Sigmoid colon (tissue), 7 donors: ENCODE results near the gene MUC6. TPM values are rescaled to one million over a fixed set of nuclear protein-coding genes. Genes with fewer than 3 reads are reported as not detected.

Experiments
- DNase-seq: peaks from one replicate; pipeline ENCODE4 v3.0.0-alpha.2; 2019
- H3K27ac ChIP-seq, 4 donors: fragments of 200-600 bp; sonication (generic); one replicate each; pipeline ENCODE4 v1.5.1; 2016 to 2019; ENCODE audit warnings: mild to moderate bottlenecking in 1 of 4
- H3K27me3 ChIP-seq, 3 donors: fragments of 200-600 bp; sonication (generic); one replicate each; pipeline ENCODE4 v1.5.1; 2019; ENCODE audit warnings: mild to moderate bottlenecking in 1 of 3
- H3K36me3 ChIP-seq, 4 donors: fragments of 200-600 bp; sonication (generic); one replicate each; pipeline ENCODE4 v1.5.1; 2016 to 2019
- H3K4me1 ChIP-seq, 4 donors: fragments of 200-600 bp; sonication (generic); one replicate each; pipeline ENCODE4 v1.5.1; 2017 to 2019
- H3K4me3 ChIP-seq, 4 donors: fragments of 200-600 bp; sonication (generic); one replicate each; pipeline ENCODE4 v1.5.1; 2017 to 2019; ENCODE audit warnings: mild to moderate bottlenecking in 2 of 4, moderate library complexity in 1 of 4
- H3K9me3 ChIP-seq, 4 donors: fragments of 200-600 bp in 3 of 4; sonication (generic) in 3 of 4; one replicate each; pipeline versions ENCODE4 v1.5.1 to v1.6.1; 2013 to 2019
- EP300 ChIP-seq, 4 donors: sonication (generic); formaldehyde crosslinking; IDR thresholded peaks; one replicate each; pipeline ENCODE4 v1.6.1; 2017; ENCODE audit warnings: antibody characterized with exemption in 4 of 4
- POLR2A ChIP-seq, 2 donors: fragments of 450-650 bp; IDR thresholded peaks; one replicate each; pipeline ENCODE4 v1.6.1; 2016; ENCODE audit warnings: antibody characterized with exemption in 2 of 2, mild to moderate bottlenecking in 2 of 2, moderate library complexity in 2 of 2
- POLR2AphosphoS5 ChIP-seq, 4 donors: sonication (generic); formaldehyde crosslinking; IDR thresholded peaks; one replicate each; pipeline ENCODE4 v1.6.1; 2017; ENCODE audit warnings: antibody characterized with exemption in 4 of 4
- WGBS, 2 donors: extraction: QIAGEN DNeasy Blood & Tissue Kit; methylation state at CpG; one replicate each; pipeline ENCODE4 v1.1.7; 2013; 5-methylcytosine and 5-hydroxymethylcytosine counted together
- intact Hi-C: fragments of 100-400 bp; cut with DNase I; formaldehyde crosslinking; loops from one replicate; pipeline ENCODE4 v1.15.1; 2023
- polyA plus RNA-seq, 3 donors: library from polyadenylated mRNA; stranded (reverse); fragments of 200-250 nt; gene quantifications; one replicate each; pipeline ENCODE4 v1.2.3, GENCODE V29; 2013
- total RNA-seq, 4 donors: library from RNA; depleted of rRNA; stranded (reverse); fragments of >200 nt; gene quantifications; one replicate each; pipeline ENCODE4 v1.1.0, GENCODE V29; 2016
- TF ChIP-seq, protein P1 (sequence below), 4 experiments: fragments of 450-650 bp in 3 of 4; fragments of 200-600 bp in 1 of 4; IDR thresholded peaks; one replicate each; pipeline ENCODE4 v1.5.1; 2016 to 2019; ENCODE audit warnings: antibody characterized with exemption in 4 of 4, mild to moderate bottlenecking in 3 of 4, moderate library complexity in 2 of 4
- donor health status: healthy with polysubstance abuse.
- donor health status: Bipolar disorder and iron deficiency.
- donor health status: healthy.

Gene MUC6
- total and polyA plus RNA-seq, 7 donors, result under 0.01 to 0.04 TPM; not detected in 5

DNA sequence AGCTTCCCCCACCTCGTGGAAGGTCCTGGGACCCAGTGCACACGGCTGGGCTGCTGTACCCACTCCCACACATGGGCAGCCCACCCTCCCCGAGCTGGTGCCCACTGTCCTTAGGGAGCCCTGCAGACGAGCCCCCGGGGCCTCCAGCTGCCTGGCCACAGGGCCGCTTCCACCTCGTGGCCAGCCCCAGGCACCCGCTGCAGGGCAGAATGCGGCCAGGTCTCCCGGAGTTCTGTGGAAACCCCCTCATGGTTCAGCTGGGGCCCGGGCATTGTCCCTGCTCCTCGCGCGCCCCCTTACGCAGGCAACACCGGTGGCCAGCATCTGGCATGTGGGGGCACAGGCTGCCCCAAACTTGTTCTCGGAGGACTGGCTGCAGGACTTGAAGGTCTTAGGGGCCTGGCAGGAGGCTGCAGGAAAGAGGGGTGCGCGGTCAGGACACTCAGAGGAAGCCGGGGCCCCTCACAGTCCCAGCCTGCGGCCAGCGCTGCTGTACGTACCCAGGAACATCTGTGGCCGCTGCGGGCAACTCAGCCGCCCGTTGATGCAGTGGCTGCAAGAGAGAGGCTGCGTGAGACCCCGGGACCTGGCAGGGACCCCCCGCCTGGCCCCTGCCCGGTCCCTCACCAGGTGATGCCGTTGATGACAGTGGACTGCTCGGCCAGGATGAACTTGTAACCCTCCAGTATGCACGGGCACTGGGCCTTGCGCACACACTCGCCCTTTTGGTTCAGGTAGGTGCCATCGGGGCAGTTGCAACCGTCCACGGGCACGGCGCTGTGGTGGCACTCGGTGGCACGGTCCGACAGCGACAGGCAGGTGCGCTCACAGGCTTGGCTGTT, 9.7 kb downstream of the MUC6 start:
- TF ChIP-seq POLR2AphosphoS5 (IDR thresholded peaks at IDR 0.05), result no peak
- no peak for TF ChIP-seq POLR2A (IDR thresholded peaks at IDR 0.05)
- no peak for TF ChIP-seq EP300 (IDR thresholded peaks at IDR 0.05)
- TF ChIP-seq, protein P1, sequence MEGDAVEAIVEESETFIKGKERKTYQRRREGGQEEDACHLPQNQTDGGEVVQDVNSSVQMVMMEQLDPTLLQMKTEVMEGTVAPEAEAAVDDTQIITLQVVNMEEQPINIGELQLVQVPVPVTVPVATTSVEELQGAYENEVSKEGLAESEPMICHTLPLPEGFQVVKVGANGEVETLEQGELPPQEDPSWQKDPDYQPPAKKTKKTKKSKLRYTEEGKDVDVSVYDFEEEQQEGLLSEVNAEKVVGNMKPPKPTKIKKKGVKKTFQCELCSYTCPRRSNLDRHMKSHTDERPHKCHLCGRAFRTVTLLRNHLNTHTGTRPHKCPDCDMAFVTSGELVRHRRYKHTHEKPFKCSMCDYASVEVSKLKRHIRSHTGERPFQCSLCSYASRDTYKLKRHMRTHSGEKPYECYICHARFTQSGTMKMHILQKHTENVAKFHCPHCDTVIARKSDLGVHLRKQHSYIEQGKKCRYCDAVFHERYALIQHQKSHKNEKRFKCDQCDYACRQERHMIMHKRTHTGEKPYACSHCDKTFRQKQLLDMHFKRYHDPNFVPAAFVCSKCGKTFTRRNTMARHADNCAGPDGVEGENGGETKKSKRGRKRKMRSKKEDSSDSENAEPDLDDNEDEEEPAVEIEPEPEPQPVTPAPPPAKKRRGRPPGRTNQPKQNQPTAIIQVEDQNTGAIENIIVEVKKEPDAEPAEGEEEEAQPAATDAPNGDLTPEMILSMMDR (IDR thresholded peaks at IDR 0.05), result no peak
- DNase-seq, result no peak
- Histone ChIP-seq H3K9me3 (no peaks in the 10 kb centered on the region), H3K36me3 (no peaks in the 10 kb centered on the region), H3K27ac (no peak overlapping the region), H3K4me1 (no peaks in the 10 kb centered on the region), H3K4me3 (no peak overlapping the region), H3K27me3 (no peaks in the 10 kb centered on the region)
- intact Hi-C loops, result no loop called here
- WGBS, 2 donors, result 79 to 88% methylated on average over 46 of the region's 46 CpGs

DNA sequence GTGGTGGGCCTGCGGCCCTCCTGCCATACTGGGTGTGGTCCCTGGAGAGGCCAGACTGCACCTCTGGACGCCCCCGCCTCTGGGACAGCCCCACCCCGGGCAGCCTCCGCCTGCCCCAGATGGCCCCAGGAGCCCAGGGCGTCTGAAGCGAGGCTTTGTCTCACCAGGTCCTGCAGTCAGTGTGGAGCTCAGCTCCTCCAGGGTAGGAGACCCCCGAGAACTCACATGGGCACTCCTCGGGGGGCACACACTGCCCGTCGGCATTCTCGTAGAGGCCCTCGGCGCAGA, 10.4 kb downstream of the MUC6 start:
- Histone ChIP-seq H3K4me1 (no peaks in the 10 kb centered on the region), H3K27ac (no peak overlapping the region), H3K9me3 (no peaks in the 10 kb centered on the region), H3K27me3 (no peaks in the 10 kb centered on the region), H3K36me3 (no peaks in the 10 kb centered on the region), H3K4me3 (no peak overlapping the region)
- intact Hi-C loops, result no loop called here
- no peak for DNase-seq
- 68 to 83% methylated on average over 14 of the region's 14 CpGs for WGBS, 2 donors
- TF ChIP-seq EP300 (IDR thresholded peaks at IDR 0.05) (no peak), POLR2A (IDR thresholded peaks at IDR 0.05) (no peak), POLR2AphosphoS5 (IDR thresholded peaks at IDR 0.05) (no peak)
- TF ChIP-seq, protein P1 (IDR thresholded peaks at IDR 0.05), result no peak

DNA sequence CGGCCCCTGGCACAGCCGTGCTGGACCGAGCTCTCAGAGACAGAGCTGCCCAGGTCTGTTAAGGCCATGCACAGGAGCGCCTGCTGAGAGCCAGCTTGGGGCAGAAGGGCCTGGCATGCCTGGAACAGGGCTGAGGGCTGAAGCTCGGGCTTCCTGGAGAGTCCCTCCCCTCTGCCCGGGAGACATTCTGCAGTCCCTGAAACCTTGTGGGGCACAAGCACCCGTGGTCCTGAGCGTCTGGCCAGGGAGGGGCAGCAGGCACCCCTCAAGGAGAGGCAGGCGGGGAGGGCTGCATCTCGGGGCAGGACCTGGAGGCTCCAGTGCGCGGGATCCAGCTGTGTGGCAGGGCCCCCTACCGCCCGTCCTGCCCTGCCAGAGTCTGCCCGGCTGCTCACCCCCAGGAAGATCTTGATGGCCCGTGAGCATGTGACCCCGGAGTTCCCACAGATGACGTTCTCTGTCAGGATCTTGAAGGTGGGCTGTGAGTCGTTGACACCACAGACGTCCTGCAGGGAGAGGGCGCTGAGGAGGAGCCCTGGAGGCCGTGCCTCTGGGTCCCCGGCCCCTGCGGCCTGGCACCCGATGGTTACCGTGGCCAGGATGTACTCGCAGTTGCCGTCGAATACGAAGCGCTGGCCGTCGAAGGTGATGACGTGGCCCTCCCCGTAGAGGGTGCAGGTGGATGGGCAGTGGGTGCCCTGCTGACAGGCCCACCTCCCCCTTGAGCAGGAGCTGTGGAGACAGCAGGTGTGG, 10.9 kb downstream of the MUC6 start:
- no peaks in the 10 kb centered on the region for H3K36me3 ChIP-seq
- 52 to 80% methylated on average over 35 of the region's 35 CpGs for WGBS, 2 donors
- TF ChIP-seq POLR2AphosphoS5 (IDR thresholded peaks at IDR 0.05), result no peak
- TF ChIP-seq, protein P1 (IDR thresholded peaks at IDR 0.05), result no peak
- no peak for TF ChIP-seq EP300 (IDR thresholded peaks at IDR 0.05)
- H3K27me3 ChIP-seq, result no peaks in the 10 kb centered on the region
- no peaks in the 10 kb centered on the region for H3K9me3 ChIP-seq
- DNase-seq, result no peak
- no peak overlapping the region for H3K27ac ChIP-seq
- H3K4me3 ChIP-seq, result no peak overlapping the region
- intact Hi-C loops, result no loop called here
- H3K4me1 ChIP-seq, result no peaks in the 10 kb centered on the region

DNA sequence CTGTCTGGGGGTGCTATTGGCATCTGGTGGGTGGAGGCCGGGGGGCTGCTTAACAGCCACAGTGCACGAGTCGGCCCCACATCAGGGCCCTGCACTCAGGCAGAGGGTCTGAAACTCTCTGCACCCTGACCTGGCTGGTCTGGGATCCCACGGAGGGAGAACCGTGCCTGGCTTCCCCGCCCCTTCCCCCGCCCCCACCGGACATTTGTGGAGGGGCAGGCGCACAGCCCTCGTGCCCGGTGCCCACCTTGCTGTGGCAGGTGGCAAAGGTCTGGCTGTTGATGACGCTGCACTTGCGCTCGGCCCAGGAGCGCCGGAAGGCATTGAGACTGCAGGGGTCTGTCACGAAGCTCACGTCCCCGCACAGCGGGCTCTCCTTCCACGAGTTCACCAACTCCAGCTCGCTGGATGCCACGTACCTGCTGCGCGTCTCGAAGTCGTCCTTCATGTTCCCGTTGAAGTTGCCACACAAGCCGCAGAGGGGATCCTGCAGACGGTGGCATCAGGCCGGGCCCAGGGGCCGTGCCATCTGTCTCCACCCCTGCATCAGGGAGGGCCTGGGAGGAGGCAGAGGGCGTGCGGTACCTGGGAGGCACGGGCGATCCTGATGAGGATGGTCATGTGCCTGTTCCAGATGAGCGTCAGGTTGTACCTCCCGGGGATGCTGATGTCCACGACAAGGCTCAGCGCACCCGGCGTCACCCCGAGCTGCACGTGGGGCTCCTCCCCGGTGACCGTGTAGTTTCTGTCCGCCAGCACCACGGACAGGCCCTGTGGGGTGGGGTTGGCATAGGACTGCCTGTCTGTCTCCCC, 11.7 kb downstream of the MUC6 start:
- H3K27ac ChIP-seq, result no peak overlapping the region
- no peak for DNase-seq
- H3K27me3 ChIP-seq, result no peaks in the 10 kb centered on the region
- H3K9me3 ChIP-seq, result no peaks in the 10 kb centered on the region
- WGBS, 2 donors, result 72 to 89% methylated on average over 48 of the region's 48 CpGs
- no peaks in the 10 kb centered on the region for H3K36me3 ChIP-seq
- no peaks in the 10 kb centered on the region for H3K4me1 ChIP-seq
- TF ChIP-seq POLR2AphosphoS5 (IDR thresholded peaks at IDR 0.05) (no peak), EP300 (IDR thresholded peaks at IDR 0.05) (no peak), POLR2A (IDR thresholded peaks at IDR 0.05) (no peak)
- TF ChIP-seq, protein P1 (IDR thresholded peaks at IDR 0.05), result no peak
- intact Hi-C loops, result no loop called here
- H3K4me3 ChIP-seq, result no peak overlapping the region
